ENCODE data around the gene CSPG4.
"Not testable (repeated sequence)": the region's sequence is repeated elsewhere in the genome, so short reads cannot be mapped to it uniquely, and the experiment has no call there.

CSPG4 gene

GRCh38 chr15:75720787-75721479 is 8.3 kb upstream of the CSPG4 start:
- DNase-seq (ENCODE audit: low read depth in 1 of 2, low spot score in 1 of 2), result peak in 1 of 2 experiments; percentile 57
- no peak for TF ChIP-seq POLR2AphosphoS5 (IDR thresholded peaks at IDR 0.05; ENCODE audit: low read depth)
- no peak for TF ChIP-seq REST (IDR thresholded peaks at IDR 0.05; ENCODE audit: insufficient replicate concordance, low read depth)
- TF ChIP-seq, protein P1, sequence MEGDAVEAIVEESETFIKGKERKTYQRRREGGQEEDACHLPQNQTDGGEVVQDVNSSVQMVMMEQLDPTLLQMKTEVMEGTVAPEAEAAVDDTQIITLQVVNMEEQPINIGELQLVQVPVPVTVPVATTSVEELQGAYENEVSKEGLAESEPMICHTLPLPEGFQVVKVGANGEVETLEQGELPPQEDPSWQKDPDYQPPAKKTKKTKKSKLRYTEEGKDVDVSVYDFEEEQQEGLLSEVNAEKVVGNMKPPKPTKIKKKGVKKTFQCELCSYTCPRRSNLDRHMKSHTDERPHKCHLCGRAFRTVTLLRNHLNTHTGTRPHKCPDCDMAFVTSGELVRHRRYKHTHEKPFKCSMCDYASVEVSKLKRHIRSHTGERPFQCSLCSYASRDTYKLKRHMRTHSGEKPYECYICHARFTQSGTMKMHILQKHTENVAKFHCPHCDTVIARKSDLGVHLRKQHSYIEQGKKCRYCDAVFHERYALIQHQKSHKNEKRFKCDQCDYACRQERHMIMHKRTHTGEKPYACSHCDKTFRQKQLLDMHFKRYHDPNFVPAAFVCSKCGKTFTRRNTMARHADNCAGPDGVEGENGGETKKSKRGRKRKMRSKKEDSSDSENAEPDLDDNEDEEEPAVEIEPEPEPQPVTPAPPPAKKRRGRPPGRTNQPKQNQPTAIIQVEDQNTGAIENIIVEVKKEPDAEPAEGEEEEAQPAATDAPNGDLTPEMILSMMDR (IDR thresholded peaks at IDR 0.05; ENCODE audit: insufficient read depth, low read length), result peak; percentile 52
- no peak for TF ChIP-seq GABPA (IDR thresholded peaks at IDR 0.05; ENCODE audit: low read depth)
- Histone ChIP-seq H3K4me3 (replicated peaks; ENCODE audit: insufficient read depth, low read length) (no peak overlapping the region), H3K27ac (replicated peaks) (no peak overlapping the region), H3K27me3 (ENCODE audit: insufficient read depth, poor library complexity, severe bottlenecking) (no peaks in the 10 kb centered on the region)

- no peaks in the 10 kb centered on the region for H3K27me3 ChIP-seq (ENCODE audit: insufficient read depth, poor library complexity, severe bottlenecking)
- no peak overlapping the region for H3K4me3 ChIP-seq (replicated peaks; ENCODE audit: insufficient read depth, low read length)
- DNase-seq (ENCODE audit: low read depth in 1 of 2, low spot score in 1 of 2), result no peak
- TF ChIP-seq, protein P1 (IDR thresholded peaks at IDR 0.05; ENCODE audit: insufficient read depth, low read length), result no peak
- TF ChIP-seq SPI1 (IDR thresholded peaks at IDR 0.05; ENCODE audit: borderline replicate concordance, low read depth), result no peak
- TF ChIP-seq GABPA (IDR thresholded peaks at IDR 0.05; ENCODE audit: low read depth), result no peak
- TF ChIP-seq REST (IDR thresholded peaks at IDR 0.05; ENCODE audit: insufficient replicate concordance, low read depth), result no peak
- H3K27ac ChIP-seq (replicated peaks), result no peak overlapping the region
These were observed 7.6 kb upstream of the CSPG4 start for GRCh38 chr15:75720297-75720696.

- H3K27ac ChIP-seq (replicated peaks), result no peak overlapping the region
- TF ChIP-seq GABPA (IDR thresholded peaks at IDR 0.05; ENCODE audit: low read depth) (no peak), POLR2AphosphoS5 (IDR thresholded peaks at IDR 0.05; ENCODE audit: low read depth) (no peak), REST (IDR thresholded peaks at IDR 0.05; ENCODE audit: insufficient replicate concordance, low read depth) (no peak), SPI1 (IDR thresholded peaks at IDR 0.05; ENCODE audit: borderline replicate concordance, low read depth) (no peak)
- TF ChIP-seq, protein P1 (IDR thresholded peaks at IDR 0.05; ENCODE audit: insufficient read depth, low read length), result no peak
- H3K4me3 ChIP-seq (replicated peaks; ENCODE audit: insufficient read depth, low read length), result no peak overlapping the region
- DNase-seq (ENCODE audit: low read depth in 1 of 2, low spot score in 1 of 2), result no peak
- no peaks in the 10 kb centered on the region for H3K27me3 ChIP-seq (ENCODE audit: insufficient read depth, poor library complexity, severe bottlenecking)
These were observed 5.7 kb upstream of the CSPG4 start for GRCh38 chr15:75718328-75718727.

GRCh38 chr15:75717001-75717400 is 4.4 kb upstream of the CSPG4 start:
- H3K4me3 ChIP-seq (replicated peaks; ENCODE audit: insufficient read depth, low read length); H3K27me3 ChIP-seq (ENCODE audit: insufficient read depth, poor library complexity, severe bottlenecking); H3K27ac ChIP-seq (replicated peaks); DNase-seq (ENCODE audit: low read depth in 1 of 2, low spot score in 1 of 2): not testable (repeated sequence)

DNA sequence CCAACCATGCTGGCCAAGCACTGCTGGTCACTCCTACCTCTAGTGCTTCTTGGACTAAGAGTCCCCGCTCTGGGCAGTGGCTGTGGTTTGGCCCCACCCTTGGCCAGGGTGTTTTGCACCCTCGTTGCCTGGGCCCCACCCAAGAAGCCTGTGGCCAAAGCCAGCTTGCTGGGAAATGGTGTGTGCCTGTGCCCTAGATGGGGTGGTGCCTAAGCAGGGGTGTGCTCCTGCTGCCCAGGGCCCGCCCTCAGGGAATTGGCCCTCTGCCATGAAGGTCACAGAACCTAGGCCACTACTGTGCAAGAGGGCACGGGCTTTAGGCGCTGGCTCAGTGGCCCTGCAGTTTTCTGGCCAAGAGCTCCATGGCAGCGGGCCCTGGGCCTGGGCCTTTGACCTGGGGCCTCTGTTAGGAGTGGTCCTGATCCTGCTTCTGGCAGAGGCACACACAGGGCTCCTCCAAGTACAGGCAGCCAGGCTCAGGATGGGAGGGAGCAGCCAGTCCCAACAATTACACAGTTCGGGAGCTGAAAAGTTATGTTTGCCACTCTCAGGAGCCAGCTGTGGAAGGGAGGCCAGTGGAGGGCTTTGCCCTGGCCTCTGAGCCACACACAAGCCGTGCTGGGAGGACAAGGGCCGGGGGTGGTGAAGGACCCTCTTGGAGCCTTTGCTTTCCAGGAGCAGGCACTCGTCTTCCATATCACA is 3.8 kb upstream of the CSPG4 start:
- not testable (repeated sequence) for H3K4me3 ChIP-seq (replicated peaks; ENCODE audit: insufficient read depth, low read length); DNase-seq (ENCODE audit: low read depth in 1 of 2, low spot score in 1 of 2); H3K27ac ChIP-seq (replicated peaks); H3K27me3 ChIP-seq (ENCODE audit: insufficient read depth, poor library complexity, severe bottlenecking)
